GM12892 (cell line): Measurements from ENCODE around the gene STMN3.

ENCODE experiments used
- POLR2A ChIP-seq: IDR thresholded peaks from 2 replicates; pipeline ENCODE4 v1.6.1; 2011; ENCODE audit warnings: low read depth, low read length, control low read depth
- POLR2AphosphoS5 ChIP-seq: IDR thresholded peaks from 2 replicates; pipeline ENCODE4 v1.6.1; 2011; ENCODE audit warnings: low read depth, low read length, control low read depth

DNA sequence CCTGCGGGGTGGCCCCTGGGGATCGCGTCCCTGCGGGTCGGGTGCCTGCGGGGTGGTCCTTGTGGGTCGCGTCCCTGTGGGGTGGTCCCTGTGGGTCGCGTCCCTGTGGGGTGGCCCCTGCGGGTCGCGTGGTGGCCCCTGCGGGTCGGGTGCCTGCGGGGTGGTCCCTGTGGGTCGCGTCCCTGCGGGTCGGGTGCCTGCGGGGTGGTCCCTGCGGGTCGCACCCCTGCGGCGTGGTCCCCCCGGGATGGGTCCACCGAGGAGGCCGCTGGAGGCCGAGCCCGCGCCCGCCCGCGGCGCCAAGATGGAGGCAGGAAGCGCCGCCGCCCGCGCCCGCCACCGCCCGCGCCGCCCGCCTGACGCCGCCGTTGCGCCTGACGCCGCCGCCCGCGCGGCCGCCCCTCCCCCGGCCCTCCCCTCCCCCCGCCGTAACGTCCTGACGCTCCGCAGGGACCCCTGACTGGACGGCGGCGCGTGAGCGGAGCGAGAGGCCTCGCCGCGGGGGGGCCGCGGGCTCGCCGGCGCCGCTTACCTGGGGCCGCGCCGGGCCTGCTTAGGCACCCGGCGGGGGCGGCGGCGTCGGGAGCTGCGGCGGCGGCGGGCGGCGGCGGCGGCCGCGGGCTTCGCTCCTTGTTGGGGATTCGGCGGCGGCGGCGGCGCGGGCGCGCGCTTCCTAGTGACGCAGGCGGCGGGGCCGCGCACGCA, 26.6 kb downstream of the STMN3 start, which contains the start of gene GMEB2:
- no peak for TF ChIP-seq POLR2AphosphoS5
- TF ChIP-seq POLR2A, result peak; percentile 64; the same call in 1 of the 2 replicates
